ENCODE data around the gene LIN9.

DNA sequence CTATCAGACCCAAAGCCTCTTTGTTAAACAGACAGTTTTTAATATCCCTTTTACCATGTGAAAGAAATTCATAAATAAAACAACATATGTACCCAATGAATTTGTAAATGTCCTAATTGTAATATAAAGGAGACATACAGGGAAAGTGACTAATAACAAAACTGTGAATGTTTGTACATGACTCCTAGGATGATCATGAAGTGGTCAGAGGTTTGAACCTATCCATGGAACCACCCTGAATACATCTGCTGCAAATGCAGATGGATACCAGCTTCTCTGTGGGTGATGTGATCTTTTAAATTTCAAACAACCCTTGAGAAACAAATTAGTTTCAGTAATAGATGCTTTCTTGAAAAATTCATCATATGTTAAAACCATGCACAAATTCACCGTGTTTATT, 105.7 kb downstream of the LIN9 start:
- TF ChIP-seq, protein P1, sequence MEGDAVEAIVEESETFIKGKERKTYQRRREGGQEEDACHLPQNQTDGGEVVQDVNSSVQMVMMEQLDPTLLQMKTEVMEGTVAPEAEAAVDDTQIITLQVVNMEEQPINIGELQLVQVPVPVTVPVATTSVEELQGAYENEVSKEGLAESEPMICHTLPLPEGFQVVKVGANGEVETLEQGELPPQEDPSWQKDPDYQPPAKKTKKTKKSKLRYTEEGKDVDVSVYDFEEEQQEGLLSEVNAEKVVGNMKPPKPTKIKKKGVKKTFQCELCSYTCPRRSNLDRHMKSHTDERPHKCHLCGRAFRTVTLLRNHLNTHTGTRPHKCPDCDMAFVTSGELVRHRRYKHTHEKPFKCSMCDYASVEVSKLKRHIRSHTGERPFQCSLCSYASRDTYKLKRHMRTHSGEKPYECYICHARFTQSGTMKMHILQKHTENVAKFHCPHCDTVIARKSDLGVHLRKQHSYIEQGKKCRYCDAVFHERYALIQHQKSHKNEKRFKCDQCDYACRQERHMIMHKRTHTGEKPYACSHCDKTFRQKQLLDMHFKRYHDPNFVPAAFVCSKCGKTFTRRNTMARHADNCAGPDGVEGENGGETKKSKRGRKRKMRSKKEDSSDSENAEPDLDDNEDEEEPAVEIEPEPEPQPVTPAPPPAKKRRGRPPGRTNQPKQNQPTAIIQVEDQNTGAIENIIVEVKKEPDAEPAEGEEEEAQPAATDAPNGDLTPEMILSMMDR (conservative IDR thresholded peaks at IDR 0.05; ENCODE audit: low read depth in 2 of 2) = no peak
- no peak for TF ChIP-seq POLR2AphosphoS5 (IDR thresholded peaks at IDR 0.05; ENCODE audit: low read depth)
- no peak for TF ChIP-seq EZH2phosphoT487 (IDR thresholded peaks at IDR 0.05; ENCODE audit: unreplicated experiment)
- no peak for TF ChIP-seq EZH2 (IDR thresholded peaks at IDR 0.05; ENCODE audit: low read depth, unreplicated experiment)
- TF ChIP-seq, protein P2, sequence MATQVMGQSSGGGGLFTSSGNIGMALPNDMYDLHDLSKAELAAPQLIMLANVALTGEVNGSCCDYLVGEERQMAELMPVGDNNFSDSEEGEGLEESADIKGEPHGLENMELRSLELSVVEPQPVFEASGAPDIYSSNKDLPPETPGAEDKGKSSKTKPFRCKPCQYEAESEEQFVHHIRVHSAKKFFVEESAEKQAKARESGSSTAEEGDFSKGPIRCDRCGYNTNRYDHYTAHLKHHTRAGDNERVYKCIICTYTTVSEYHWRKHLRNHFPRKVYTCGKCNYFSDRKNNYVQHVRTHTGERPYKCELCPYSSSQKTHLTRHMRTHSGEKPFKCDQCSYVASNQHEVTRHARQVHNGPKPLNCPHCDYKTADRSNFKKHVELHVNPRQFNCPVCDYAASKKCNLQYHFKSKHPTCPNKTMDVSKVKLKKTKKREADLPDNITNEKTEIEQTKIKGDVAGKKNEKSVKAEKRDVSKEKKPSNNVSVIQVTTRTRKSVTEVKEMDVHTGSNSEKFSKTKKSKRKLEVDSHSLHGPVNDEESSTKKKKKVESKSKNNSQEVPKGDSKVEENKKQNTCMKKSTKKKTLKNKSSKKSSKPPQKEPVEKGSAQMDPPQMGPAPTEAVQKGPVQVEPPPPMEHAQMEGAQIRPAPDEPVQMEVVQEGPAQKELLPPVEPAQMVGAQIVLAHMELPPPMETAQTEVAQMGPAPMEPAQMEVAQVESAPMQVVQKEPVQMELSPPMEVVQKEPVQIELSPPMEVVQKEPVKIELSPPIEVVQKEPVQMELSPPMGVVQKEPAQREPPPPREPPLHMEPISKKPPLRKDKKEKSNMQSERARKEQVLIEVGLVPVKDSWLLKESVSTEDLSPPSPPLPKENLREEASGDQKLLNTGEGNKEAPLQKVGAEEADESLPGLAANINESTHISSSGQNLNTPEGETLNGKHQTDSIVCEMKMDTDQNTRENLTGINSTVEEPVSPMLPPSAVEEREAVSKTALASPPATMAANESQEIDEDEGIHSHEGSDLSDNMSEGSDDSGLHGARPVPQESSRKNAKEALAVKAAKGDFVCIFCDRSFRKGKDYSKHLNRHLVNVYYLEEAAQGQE (IDR thresholded peaks at IDR 0.05; ENCODE audit: unreplicated experiment) = no peak
- TF ChIP-seq, protein P3, sequence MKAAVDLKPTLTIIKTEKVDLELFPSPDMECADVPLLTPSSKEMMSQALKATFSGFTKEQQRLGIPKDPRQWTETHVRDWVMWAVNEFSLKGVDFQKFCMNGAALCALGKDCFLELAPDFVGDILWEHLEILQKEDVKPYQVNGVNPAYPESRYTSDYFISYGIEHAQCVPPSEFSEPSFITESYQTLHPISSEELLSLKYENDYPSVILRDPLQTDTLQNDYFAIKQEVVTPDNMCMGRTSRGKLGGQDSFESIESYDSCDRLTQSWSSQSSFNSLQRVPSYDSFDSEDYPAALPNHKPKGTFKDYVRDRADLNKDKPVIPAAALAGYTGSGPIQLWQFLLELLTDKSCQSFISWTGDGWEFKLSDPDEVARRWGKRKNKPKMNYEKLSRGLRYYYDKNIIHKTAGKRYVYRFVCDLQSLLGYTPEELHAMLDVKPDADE (IDR thresholded peaks at IDR 0.05) = no peak
- TF ChIP-seq NANOG (IDR thresholded peaks at IDR 0.05; ENCODE audit: borderline replicate concordance) = no peak
- TF ChIP-seq CREB1 (CRISPR knock-in tag; IDR thresholded peaks at IDR 0.05; ENCODE audit: low read depth) = no peak

Data from GM23338 (cell line).